Measurements from ENCODE around the gene PPARG. TPM values are rescaled to one million over a fixed set of nuclear protein-coding genes. Genes with fewer than 3 reads are reported as not detected.

PPARG gene
- total and polyA plus RNA-seq, 2 of the 13 experiments (the other 11 are each of a cell fraction or from before 2014, with no cell fraction given): 13.9 to 58.3 TPM

DNA sequence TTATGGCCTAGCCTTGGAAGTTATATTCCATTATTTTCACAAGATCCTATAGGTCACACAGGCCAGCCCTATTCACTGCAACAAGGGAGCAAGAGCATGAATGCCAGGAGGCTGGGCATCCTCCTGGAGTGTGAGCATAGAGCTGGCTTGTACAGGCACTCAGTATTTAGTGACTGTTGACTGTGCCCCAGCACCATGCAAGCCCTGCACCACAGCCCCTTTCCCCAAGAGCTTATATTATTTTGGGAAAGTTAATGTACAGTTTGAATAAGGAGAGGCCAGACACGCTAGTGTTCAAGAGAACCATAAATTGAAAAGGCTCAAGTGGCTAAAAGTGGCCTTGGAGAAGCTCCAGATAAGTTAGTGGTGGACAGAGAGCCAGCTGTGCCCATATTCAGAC lies 163.1 kb downstream of the PPARG start (continued):
- TF ChIP-seq, protein P1, sequence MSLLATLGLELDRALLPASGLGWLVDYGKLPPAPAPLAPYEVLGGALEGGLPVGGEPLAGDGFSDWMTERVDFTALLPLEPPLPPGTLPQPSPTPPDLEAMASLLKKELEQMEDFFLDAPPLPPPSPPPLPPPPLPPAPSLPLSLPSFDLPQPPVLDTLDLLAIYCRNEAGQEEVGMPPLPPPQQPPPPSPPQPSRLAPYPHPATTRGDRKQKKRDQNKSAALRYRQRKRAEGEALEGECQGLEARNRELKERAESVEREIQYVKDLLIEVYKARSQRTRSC (CRISPR knock-in tag; IDR thresholded peaks at IDR 0.05; ENCODE audit: low read depth): no peak
- TF ChIP-seq ZNF572 (CRISPR knock-in tag; IDR thresholded peaks at IDR 0.05) (no peak), ZFP36L1 (CRISPR knock-in tag; IDR thresholded peaks at IDR 0.05) (no peak), SPEN (CRISPR knock-in tag; IDR thresholded peaks at IDR 0.05; ENCODE audit: low read depth) (peak; percentile 33; the same call in 1 of the 2 replicates), HOXA9 (CRISPR knock-in tag; IDR thresholded peaks at IDR 0.05; ENCODE audit: borderline replicate concordance) (no peak), NFKBIZ (CRISPR knock-in tag; IDR thresholded peaks at IDR 0.05) (no peak), ZNF543 (CRISPR knock-in tag; IDR thresholded peaks at IDR 0.05) (peak; percentile 58; the same call in 1 of the 2 replicates), ZNF570 (CRISPR knock-in tag; IDR thresholded peaks at IDR 0.05; ENCODE audit: borderline replicate concordance) (no peak), CENPT (CRISPR knock-in tag; IDR thresholded peaks at IDR 0.05; ENCODE audit: low read depth) (no peak), MZF1 (CRISPR knock-in tag; IDR thresholded peaks at IDR 0.05; ENCODE audit: borderline replicate concordance) (no peak), REST (IDR thresholded peaks at IDR 0.05; ENCODE audit: borderline replicate concordance in 1 of 2, low read depth in 1 of 2, low read length in 2 of 2) (no peak), ELF4 (CRISPR knock-in tag; IDR thresholded peaks at IDR 0.05; ENCODE audit: borderline replicate concordance) (no peak), SP5 (CRISPR knock-in tag; IDR thresholded peaks at IDR 0.05; ENCODE audit: borderline replicate concordance, low read depth) (no peak), ETS1 (CRISPR knock-in tag; IDR thresholded peaks at IDR 0.05) (no peak), ZNF713 (CRISPR knock-in tag; IDR thresholded peaks at IDR 0.05) (no peak), KAT8 (CRISPR knock-in tag; IDR thresholded peaks at IDR 0.05) (no peak), ZNF737 (CRISPR knock-in tag; IDR thresholded peaks at IDR 0.05; ENCODE audit: borderline replicate concordance) (0 out of 2 replicates have a peak, but pooled peaks have one; percentile 53), MAFF (IDR thresholded peaks at IDR 0.05; ENCODE audit: low read depth, low read length) (no peak), ZNF430 (CRISPR knock-in tag; IDR thresholded peaks at IDR 0.05) (no peak), SMAD1 (CRISPR knock-in tag; IDR thresholded peaks at IDR 0.05; ENCODE audit: borderline replicate concordance, low read depth) (0 out of 2 replicates have a peak, but pooled peaks have one; percentile 30)
- TF ChIP-seq, protein P2, sequence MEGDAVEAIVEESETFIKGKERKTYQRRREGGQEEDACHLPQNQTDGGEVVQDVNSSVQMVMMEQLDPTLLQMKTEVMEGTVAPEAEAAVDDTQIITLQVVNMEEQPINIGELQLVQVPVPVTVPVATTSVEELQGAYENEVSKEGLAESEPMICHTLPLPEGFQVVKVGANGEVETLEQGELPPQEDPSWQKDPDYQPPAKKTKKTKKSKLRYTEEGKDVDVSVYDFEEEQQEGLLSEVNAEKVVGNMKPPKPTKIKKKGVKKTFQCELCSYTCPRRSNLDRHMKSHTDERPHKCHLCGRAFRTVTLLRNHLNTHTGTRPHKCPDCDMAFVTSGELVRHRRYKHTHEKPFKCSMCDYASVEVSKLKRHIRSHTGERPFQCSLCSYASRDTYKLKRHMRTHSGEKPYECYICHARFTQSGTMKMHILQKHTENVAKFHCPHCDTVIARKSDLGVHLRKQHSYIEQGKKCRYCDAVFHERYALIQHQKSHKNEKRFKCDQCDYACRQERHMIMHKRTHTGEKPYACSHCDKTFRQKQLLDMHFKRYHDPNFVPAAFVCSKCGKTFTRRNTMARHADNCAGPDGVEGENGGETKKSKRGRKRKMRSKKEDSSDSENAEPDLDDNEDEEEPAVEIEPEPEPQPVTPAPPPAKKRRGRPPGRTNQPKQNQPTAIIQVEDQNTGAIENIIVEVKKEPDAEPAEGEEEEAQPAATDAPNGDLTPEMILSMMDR (CRISPR knock-in tag; IDR thresholded peaks at IDR 0.05): no peak
- TF ChIP-seq, protein P3, sequence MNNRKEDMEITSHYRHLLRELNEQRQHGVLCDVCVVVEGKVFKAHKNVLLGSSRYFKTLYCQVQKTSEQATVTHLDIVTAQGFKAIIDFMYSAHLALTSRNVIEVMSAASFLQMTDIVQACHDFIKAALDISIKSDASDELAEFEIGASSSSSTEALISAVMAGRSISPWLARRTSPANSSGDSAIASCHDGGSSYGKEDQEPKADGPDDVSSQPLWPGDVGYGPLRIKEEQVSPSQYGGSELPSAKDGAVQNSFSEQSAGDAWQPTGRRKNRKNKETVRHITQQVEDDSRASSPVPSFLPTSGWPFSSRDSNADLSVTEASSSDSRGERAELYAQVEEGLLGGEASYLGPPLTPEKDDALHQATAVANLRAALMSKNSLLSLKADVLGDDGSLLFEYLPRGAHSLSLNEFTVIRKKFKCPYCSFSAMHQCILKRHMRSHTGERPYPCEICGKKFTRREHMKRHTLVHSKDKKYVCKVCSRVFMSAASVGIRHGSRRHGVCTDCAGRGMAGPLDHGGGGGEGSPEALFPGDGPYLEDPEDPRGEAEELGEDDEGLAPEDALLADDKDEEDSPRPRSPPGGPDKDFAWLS (CRISPR knock-in tag; IDR thresholded peaks at IDR 0.05; ENCODE audit: borderline replicate concordance): no peak

Measured in HepG2 (cell line).